H1 (cell line): ENCODE measurements around the gene LIAS. TPM values are rescaled to one million over a fixed set of nuclear protein-coding genes. Genes with fewer than 3 reads are reported as not detected.

ENCODE experiments used
- CTCF ChIA-PET: fragments of 300-600 bp; sonication (Branson Sonifier 250); formaldehyde crosslinking; loops from one replicate; lab custom pipeline; 2021; ENCODE audit not compliant: partially characterized antibody; lab: Charles Lee
- POLR2A ChIA-PET: fragments of 300-600 bp; sonication (Branson Sonifier 250); formaldehyde crosslinking; loops from one replicate; lab custom pipeline; 2021; ENCODE audit warnings: inconsistent platforms; ENCODE audit not compliant: partially characterized antibody; lab: Charles Lee
- DNase-seq, 2 experiments: peaks; one replicate each; pipeline versions ENCODE4 v3.0.0 to v3.0.0-alpha.2; 2010 to 2022; ENCODE audit warnings: low spot score in 2 of 2, low read depth in 1 of 2, mixed read lengths in 1 of 2
- FAIRE-seq: peaks from 2 replicates; lab custom pipeline; 2011; peaks lifted over from hg19 to GRCh38; lab: Jason Lieb, UNC
- H2AFZ ChIP-seq: 2 replicates; pipeline ENCODE4 v1.8.1; 2012; ENCODE audit warnings: low read length, inconsistent platforms
- H2AK5ac ChIP-seq: 2 replicates; pipeline ENCODE4 v1.6.1; 2013; ENCODE audit warnings: low read depth, low read length
- H2BK120ac ChIP-seq: replicated peaks from 2 replicates; pipeline ENCODE3; 2013; ENCODE audit warnings: low read depth, low read length, inconsistent platforms
- H2BK12ac ChIP-seq: 2 replicates; pipeline ENCODE4 v1.6.1; 2013; ENCODE audit warnings: low read depth, low read length
- H2BK15ac ChIP-seq: 2 replicates; pipeline ENCODE4 v1.6.1; 2013; ENCODE audit warnings: low read length
- H2BK20ac ChIP-seq: 2 replicates; pipeline ENCODE4 v1.6.1; 2013; ENCODE audit warnings: low read length
- H2BK5ac ChIP-seq: 2 replicates; pipeline ENCODE4 v1.6.1; 2013; ENCODE audit warnings: low read depth, low read length
- H3K14ac ChIP-seq: 2 replicates; pipeline ENCODE4 v1.6.1; 2013; ENCODE audit warnings: inconsistent platforms; ENCODE audit not compliant: insufficient read length
- H3K18ac ChIP-seq: 2 replicates; pipeline ENCODE4 v1.6.1; 2013; ENCODE audit warnings: low read length; ENCODE audit errors: extremely low read depth
- H3K23ac ChIP-seq: 2 replicates; pipeline ENCODE4 v1.6.1; 2013; ENCODE audit warnings: inconsistent platforms; ENCODE audit not compliant: insufficient read length
- H3K23me2 ChIP-seq: 2 replicates; pipeline ENCODE4 v1.6.1; 2013; ENCODE audit warnings: low read depth, low read length
- H3K27ac ChIP-seq: 2 replicates; pipeline ENCODE4 v1.6.1; 2011; ENCODE audit warnings: low read depth, low read length, inconsistent platforms
- H3K27me3 ChIP-seq, 4 experiments: replicated peaks in 1 of 4; 1 replicate in 1 of 4; 2 replicates in 3 of 4; pipeline versions ENCODE4 v1.6.1 to v1.8.1; 2011 to 2013; ENCODE audit warnings: low read length in 3 of 4, mild to moderate bottlenecking in 3 of 4, inconsistent platforms in 2 of 4, mixed read lengths in 2 of 4, moderate library complexity in 1 of 4; ENCODE audit not compliant: control insufficient read depth in 3 of 4, insufficient read depth in 3 of 4; ENCODE audit errors: extremely low read depth in 1 of 4
- H3K36me3 ChIP-seq, 4 experiments: 2 replicates each; pipeline versions ENCODE4 v1.6.1 to v1.8.1; 2011 to 2013; ENCODE audit warnings: mild to moderate bottlenecking in 4 of 4, low read length in 3 of 4, moderate library complexity in 2 of 4, control low read depth in 1 of 4, inconsistent platforms in 1 of 4; ENCODE audit not compliant: insufficient read depth in 4 of 4, control insufficient read depth in 2 of 4
- H3K4ac ChIP-seq: replicated peaks from 2 replicates; pipeline ENCODE3; 2013; ENCODE audit warnings: low read length, low read depth, mixed read lengths, inconsistent platforms; ENCODE audit not compliant: insufficient read length
- H3K4me1 ChIP-seq, 4 experiments: replicated peaks in 1 of 4; 1 replicate in 1 of 4; 2 replicates in 3 of 4; pipeline versions ENCODE4 v1.6.1 to v1.8.1; 2011 to 2013; ENCODE audit warnings: low read length in 3 of 4, inconsistent platforms in 2 of 4, mixed read lengths in 1 of 4; ENCODE audit not compliant: insufficient read depth in 4 of 4, control insufficient read depth in 3 of 4
- H3K4me2 ChIP-seq, 2 experiments: 2 replicates each; pipeline versions ENCODE4 v1.6.1 to v1.8.1; 2011 to 2013; ENCODE audit warnings: low read depth in 2 of 2, low read length in 2 of 2, control low read depth in 1 of 2, inconsistent platforms in 1 of 2, mild to moderate bottlenecking in 1 of 2; ENCODE audit not compliant: insufficient read depth in 1 of 2
- H3K4me3 ChIP-seq, 4 experiments: fragments of 200-600, 300-600 bp in 1 of 4; sonication (generic), shearing (Covaris generic), sonication (Bioruptor Twin) in 1 of 4; 2 replicates each; pipeline versions ENCODE4 v1.5.1 to v1.8.1; 2011 to 2016; ENCODE audit warnings: low read length in 4 of 4, low read depth in 3 of 4, control low read depth in 2 of 4, inconsistent platforms in 2 of 4, mild to moderate bottlenecking in 2 of 4, mixed read lengths in 1 of 4, moderate library complexity in 1 of 4; ENCODE audit not compliant: insufficient read depth in 2 of 4; ENCODE audit errors: extremely low read depth in 1 of 4
- H3K56ac ChIP-seq: replicated peaks from 2 replicates; pipeline ENCODE3; 2013; ENCODE audit warnings: low read depth, mild to moderate bottlenecking, mixed read lengths, low read length, inconsistent platforms; ENCODE audit not compliant: insufficient read length
- H3K79me1 ChIP-seq: 2 replicates; pipeline ENCODE4 v1.6.1; 2013; ENCODE audit warnings: low read depth, low read length, control low read depth
- H3K79me2 ChIP-seq, 2 experiments: 2 replicates each; pipeline versions ENCODE4 v1.6.1 to v1.8.1; 2012 to 2013; ENCODE audit warnings: low read length in 2 of 2, mild to moderate bottlenecking in 2 of 2, inconsistent platforms in 1 of 2; ENCODE audit not compliant: insufficient read depth in 2 of 2, control insufficient read depth in 1 of 2
- H3K9ac ChIP-seq, 4 experiments: replicated peaks in 1 of 4; 1 replicate in 1 of 4; 2 replicates in 3 of 4; pipeline versions ENCODE4 v1.6.1 to v1.8.1; 2011 to 2013; ENCODE audit warnings: low read depth in 3 of 4, low read length in 3 of 4, control low read depth in 2 of 4, mild to moderate bottlenecking in 2 of 4, moderate library complexity in 2 of 4, inconsistent platforms in 1 of 4; ENCODE audit errors: extremely low read depth in 1 of 4
- H3K9me3 ChIP-seq, 2 experiments: 2 replicates each; pipeline versions ENCODE4 v1.6.1 to v1.8.1; 2012 to 2013; ENCODE audit warnings: mild to moderate bottlenecking in 2 of 2, moderate library complexity in 2 of 2, control low read depth in 1 of 2, inconsistent platforms in 1 of 2, low read depth in 1 of 2, low read length in 1 of 2, mixed read lengths in 1 of 2; ENCODE audit not compliant: insufficient read depth in 2 of 2
- H4K20me1 ChIP-seq, 2 experiments: replicated peaks in 1 of 2; 2 replicates each; pipeline versions ENCODE3 to v1.8.1; 2011 to 2013; ENCODE audit warnings: inconsistent platforms in 2 of 2, low read length in 2 of 2, mild to moderate bottlenecking in 1 of 2; ENCODE audit not compliant: insufficient read depth in 2 of 2, control insufficient read depth in 1 of 2
- H4K5ac ChIP-seq: 2 replicates; pipeline ENCODE4 v1.6.1; 2013; ENCODE audit warnings: low read length, low read depth, mixed read lengths, inconsistent platforms; ENCODE audit not compliant: insufficient read length
- H4K8ac ChIP-seq: 2 replicates; pipeline ENCODE4 v1.8.0; 2013; ENCODE audit warnings: mild to moderate bottlenecking, moderate library complexity, low read length, inconsistent platforms; ENCODE audit not compliant: insufficient read depth; ENCODE audit errors: extremely low read depth
- H4K91ac ChIP-seq: replicated peaks from 2 replicates; pipeline ENCODE3; 2013; ENCODE audit warnings: low read length, mixed read lengths, inconsistent platforms; ENCODE audit not compliant: insufficient read length
- ASH2L ChIP-seq: fragments of 200-600, 300-600 bp; sonication (generic); IDR thresholded peaks from one replicate; pipeline ENCODE4 v1.7.1; 2017; ENCODE audit warnings: low read length
- ATF2 ChIP-seq: IDR thresholded peaks from 2 replicates; pipeline ENCODE4 v1.6.1; 2012; ENCODE audit warnings: low read length, inconsistent platforms
- BCL11A ChIP-seq, 2 experiments: IDR thresholded peaks; one replicate each; pipeline ENCODE4 v1.6.1; 2011; ENCODE audit warnings: low read depth in 2 of 2, low read length in 2 of 2, mild to moderate bottlenecking in 2 of 2
- CBX5 ChIP-seq: fragments of 300-800, 300-1000 bp; sonication (generic); IDR thresholded peaks from 2 replicates; pipeline ENCODE4 v1.7.1; 2016; ENCODE audit warnings: antibody characterized with exemption, low read length, low read depth
- CREB1 ChIP-seq: IDR thresholded peaks from 2 replicates; pipeline ENCODE4 v1.6.1; 2012; ENCODE audit warnings: inconsistent platforms
- GTF2F1 ChIP-seq: IDR thresholded peaks from 2 replicates; pipeline ENCODE4 v1.6.1; 2012; ENCODE audit warnings: low read depth, low read length, improper control_type of control experiment, borderline replicate concordance
- HDAC6 ChIP-seq: IDR thresholded peaks from one replicate; pipeline ENCODE4 v1.7.1; 2012; ENCODE audit warnings: low read depth, mild to moderate bottlenecking, inconsistent platforms, low read length, moderate library complexity
- NRF1 ChIP-seq: IDR thresholded peaks from 2 replicates; pipeline ENCODE4 v1.6.1; 2011; ENCODE audit warnings: mild to moderate bottlenecking, low read depth, low read length, improper control_type of control experiment
- POLR2A ChIP-seq, 2 experiments: IDR thresholded peaks; 1 replicate in 1 of 2; 2 replicates in 1 of 2; pipeline ENCODE4 v1.6.1; 2011; ENCODE audit warnings: low read depth in 2 of 2, low read length in 2 of 2, mild to moderate bottlenecking in 2 of 2; ENCODE audit errors: control extremely low read depth in 1 of 2
- RXRA ChIP-seq: IDR thresholded peaks from 2 replicates; pipeline ENCODE4 v1.6.1; 2011; ENCODE audit warnings: low read depth, mild to moderate bottlenecking, low read length, moderate library complexity; ENCODE audit not compliant: insufficient read depth
- SAP30 ChIP-seq: fragments of 300-600 bp; sonication (generic); IDR thresholded peaks from 2 replicates; pipeline ENCODE4 v1.7.1; 2012; ENCODE audit warnings: low read length, moderate library complexity, mild to moderate bottlenecking, inconsistent platforms; ENCODE audit not compliant: insufficient read depth, insufficient replicate concordance
- YY1 ChIP-seq: IDR thresholded peaks from 2 replicates; pipeline ENCODE4 v1.6.1; 2011; ENCODE audit warnings: low read depth, mild to moderate bottlenecking, low read length
- WGBS, 2 experiments: shearing (Covaris generic) in 1 of 2; methylation state at CpG; one replicate each; pipeline versions ENCODE4 v1.1.6 to v1.1.7; 2013 to 2015; ENCODE audit warnings: low lambda C conversion rate in 2 of 2, mixed read lengths in 2 of 2, inconsistent platforms in 1 of 2, low coverage in 1 of 2, missing lambda C conversion rate in 1 of 2; ENCODE audit not compliant: insufficient replicate concordance in 2 of 2, insufficient coverage in 1 of 2, insufficient read length in 1 of 2; ENCODE audit errors: extremely low coverage in 1 of 2, missing lambda C conversion rate in 1 of 2; 5-methylcytosine and 5-hydroxymethylcytosine counted together
- polyA plus RNA-seq, 7 experiments: library from polyadenylated mRNA; depleted of rRNA in 3 of 7; stranded (reverse) in 5 of 7; unstranded in 2 of 7; fragments of >200 nt in 5 of 7; fragments of 200-250 nt in 2 of 7; gene quantifications; 1 replicate in 5 of 7; 2 replicates in 1 of 7; 4 replicates in 1 of 7; pipeline versions ENCODE4 v1.2.1 to v1.2.3, GENCODE V29; 2011 to 2013; ENCODE audit warnings: missing spikeins in 2 of 7, mixed read lengths in 2 of 7
- total RNA-seq: library from RNA; stranded (reverse); fragmentation: NEBNext Ultra II Directional; extraction: Animal tissue kit (Norgen Biotek cat#: 25700); gene quantifications from 2 replicates; pipeline ENCODE4 v1.2.1, GENCODE V29; 2021

The LIAS gene
- total and polyA plus RNA-seq, 2 of the 8 experiments (the other 6 are each of a cell fraction or from before 2014, with no cell fraction given) = 10.5 to 24.9 TPM

DNA sequence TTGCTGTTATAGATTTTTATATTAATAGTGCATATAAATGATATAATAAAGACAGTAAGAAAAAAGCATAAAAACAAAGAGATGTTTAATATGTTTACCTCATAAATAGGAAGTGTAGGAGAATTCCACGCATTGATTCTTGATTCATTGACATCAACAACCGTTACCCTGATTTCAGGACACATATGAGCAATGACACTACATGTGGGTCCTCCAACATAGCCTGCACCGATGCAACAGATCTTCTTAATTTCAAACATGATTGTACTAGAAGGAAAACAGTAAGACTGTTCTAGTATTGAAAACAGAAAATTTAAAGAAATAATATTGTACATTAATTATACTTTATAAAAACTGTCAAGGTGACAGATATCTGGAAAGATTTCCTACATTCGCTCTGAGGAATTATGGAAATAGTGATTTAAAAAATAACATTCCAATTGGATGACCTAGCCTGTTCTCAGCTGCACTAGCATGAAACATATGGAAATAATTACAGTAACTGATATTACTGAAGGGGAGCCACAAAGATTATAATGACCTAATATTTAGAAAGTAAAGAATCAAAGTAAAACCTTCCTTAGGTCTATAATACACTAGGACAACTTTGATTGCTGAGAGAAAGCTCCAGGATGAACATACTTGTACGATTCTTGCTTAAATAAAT is 62.5 kb downstream of the LIAS start:
- Histone ChIP-seq H2BK5ac (no peak overlapping the region), H2AK5ac (no peak overlapping the region), H3K56ac (no peak overlapping the region), H4K91ac (no peak overlapping the region), H3K27ac (no peak overlapping the region), H3K9me3 (no peaks in the 10 kb centered on the region), H2BK20ac (no peak overlapping the region), H2AFZ (no peak overlapping the region), H3K14ac (no peak overlapping the region), H3K23me2 (no peaks in the 10 kb centered on the region), H4K8ac (no peak overlapping the region), H3K79me1 (no peaks in the 10 kb centered on the region), H3K4ac (no peak overlapping the region), H3K27me3 (no peaks in the 10 kb centered on the region), H2BK12ac (no peak overlapping the region), H3K9ac (no peak overlapping the region), H3K4me1 (peaks cover 0 to 4% (median 1%) of the 10 kb centered on the region in 4 experiments; a peak in 3 of 7 replicates), H2BK120ac (no peak overlapping the region), H3K4me2 (no peak overlapping the region), H4K20me1 (peaks cover 0 to 2% of the 10 kb centered on the region in 2 experiments), H3K23ac (no peak overlapping the region), H3K18ac (no peak overlapping the region), H3K4me3 (no peak overlapping the region), H4K5ac (no peak overlapping the region), H2BK15ac (no peak overlapping the region), H3K36me3 (peaks cover 0 to 38% (median 16%) of the 10 kb centered on the region in 4 experiments; a peak in 3 of 8 replicates), H3K79me2 (peaks cover 10 to 49% of the 10 kb centered on the region in 2 experiments; a peak in 3 of 4 replicates)
- DNase-seq = no peak
- CTCF ChIA-PET = interaction anchor here (1.5 to 2.0 kb wide), 2 partner anchors 9 to 52 kb away, joined by 4 to 6 read pairs; no protein-coding TSS in a partner anchor
- POLR2A ChIA-PET = interaction anchor here (0.8 to 1.3 kb wide), 2 partner anchors 16 to 42 kb away, joined by 3 read pairs; no protein-coding TSS in a partner anchor
- TF ChIP-seq RXRA (no peak), BCL11A (IDR thresholded peaks at IDR 0.05; ENCODE audit: low read depth in 2 of 2, low read length in 2 of 2) (no peak), HDAC6 (no peak), CBX5 (no peak), CREB1 (no peak), ATF2 (no peak), ASH2L (no peak), YY1 (no peak), SAP30 (no peak), POLR2A (IDR thresholded peaks at IDR 0.05; ENCODE audit: control extremely low read depth in 1 of 2, low read depth in 2 of 2, low read length in 2 of 2) (no peak), NRF1 (no peak), GTF2F1 (no peak)
- WGBS, 2 experiments = 94% methylated on average over 5 of the region's 5 CpGs; no CpG with 5 or more reads in 1 of the 2 experiments
- FAIRE-seq = no peak
